ENCODE data around the gene PPEF1.

PPEF1 gene

GRCh38 chrX:18809641-18810040 lies 102.2 kb downstream of the PPEF1 start:
- Histone ChIP-seq H3K4me2 (ENCODE audit: low read depth, low read length, poor library complexity, severe bottlenecking) (no peak overlapping the region), H3K27ac (ENCODE audit: low read depth, low read length) (no peak overlapping the region), H3K27me3 (ENCODE audit: low read length) (no peaks in the 10 kb centered on the region), H3F3A (ENCODE audit: insufficient read depth) (no peaks in the 10 kb centered on the region), H3K9me2 (replicated peaks; ENCODE audit: insufficient read depth, low read length) (no peaks in the 10 kb centered on the region), H3K9ac (ENCODE audit: low read length) (no peak overlapping the region), H3K4me3 (ENCODE audit: insufficient read depth, low read length, poor library complexity, severe bottlenecking) (no peak overlapping the region), H3K36me3 (ENCODE audit: low read length) (no peaks in the 10 kb centered on the region), H3K79me2 (ENCODE audit: insufficient read depth, low read length) (no peaks in the 10 kb centered on the region), H3K9me3 (ENCODE audit: insufficient read depth, low read length) (no peaks in the 10 kb centered on the region), H2AFZ (ENCODE audit: low read depth, low read length, severe bottlenecking) (no peak overlapping the region), H4K20me1 (ENCODE audit: low read depth, low read length) (no peaks in the 10 kb centered on the region)
- TF ChIP-seq EZH2phosphoT487 (conservative IDR thresholded peaks at IDR 0.05; ENCODE audit: low read length): no peak
- TF ChIP-seq, protein P1, sequence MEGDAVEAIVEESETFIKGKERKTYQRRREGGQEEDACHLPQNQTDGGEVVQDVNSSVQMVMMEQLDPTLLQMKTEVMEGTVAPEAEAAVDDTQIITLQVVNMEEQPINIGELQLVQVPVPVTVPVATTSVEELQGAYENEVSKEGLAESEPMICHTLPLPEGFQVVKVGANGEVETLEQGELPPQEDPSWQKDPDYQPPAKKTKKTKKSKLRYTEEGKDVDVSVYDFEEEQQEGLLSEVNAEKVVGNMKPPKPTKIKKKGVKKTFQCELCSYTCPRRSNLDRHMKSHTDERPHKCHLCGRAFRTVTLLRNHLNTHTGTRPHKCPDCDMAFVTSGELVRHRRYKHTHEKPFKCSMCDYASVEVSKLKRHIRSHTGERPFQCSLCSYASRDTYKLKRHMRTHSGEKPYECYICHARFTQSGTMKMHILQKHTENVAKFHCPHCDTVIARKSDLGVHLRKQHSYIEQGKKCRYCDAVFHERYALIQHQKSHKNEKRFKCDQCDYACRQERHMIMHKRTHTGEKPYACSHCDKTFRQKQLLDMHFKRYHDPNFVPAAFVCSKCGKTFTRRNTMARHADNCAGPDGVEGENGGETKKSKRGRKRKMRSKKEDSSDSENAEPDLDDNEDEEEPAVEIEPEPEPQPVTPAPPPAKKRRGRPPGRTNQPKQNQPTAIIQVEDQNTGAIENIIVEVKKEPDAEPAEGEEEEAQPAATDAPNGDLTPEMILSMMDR (IDR thresholded peaks at IDR 0.05; ENCODE audit: insufficient read depth, low read length, poor library complexity, severe bottlenecking): no peak

GRCh38 chrX:18810416-18810815 lies 103.0 kb downstream of the PPEF1 start:
- Histone ChIP-seq H3K27me3 (ENCODE audit: low read length) (no peaks in the 10 kb centered on the region), H3K9ac (ENCODE audit: low read length) (no peak overlapping the region), H3K79me2 (ENCODE audit: insufficient read depth, low read length) (no peaks in the 10 kb centered on the region), H3K4me2 (ENCODE audit: low read depth, low read length, poor library complexity, severe bottlenecking) (no peak overlapping the region), H3K9me3 (ENCODE audit: insufficient read depth, low read length) (no peaks in the 10 kb centered on the region), H2AFZ (ENCODE audit: low read depth, low read length, severe bottlenecking) (no peak overlapping the region), H3F3A (ENCODE audit: insufficient read depth) (no peaks in the 10 kb centered on the region), H4K20me1 (ENCODE audit: low read depth, low read length) (no peaks in the 10 kb centered on the region), H3K27ac (ENCODE audit: low read depth, low read length) (no peak overlapping the region), H3K36me3 (ENCODE audit: low read length) (no peaks in the 10 kb centered on the region), H3K9me2 (replicated peaks; ENCODE audit: insufficient read depth, low read length) (no peaks in the 10 kb centered on the region), H3K4me3 (ENCODE audit: insufficient read depth, low read length, poor library complexity, severe bottlenecking) (no peak overlapping the region)
- TF ChIP-seq, protein P1 (IDR thresholded peaks at IDR 0.05; ENCODE audit: insufficient read depth, low read length, poor library complexity, severe bottlenecking): no peak
- TF ChIP-seq EZH2phosphoT487 (conservative IDR thresholded peaks at IDR 0.05; ENCODE audit: low read length): no peak

GRCh38 chrX:18825375-18825774 lies 117.9 kb downstream of the PPEF1 start:
- Histone ChIP-seq H3K79me2 (ENCODE audit: insufficient read depth, low read length) (no peaks in the 10 kb centered on the region), H3K4me2 (ENCODE audit: low read depth, low read length, poor library complexity, severe bottlenecking) (no peak overlapping the region), H3K36me3 (ENCODE audit: low read length) (no peaks in the 10 kb centered on the region), H3K9me3 (ENCODE audit: insufficient read depth, low read length) (no peaks in the 10 kb centered on the region), H3K27ac (ENCODE audit: low read depth, low read length) (no peak overlapping the region), H4K20me1 (ENCODE audit: low read depth, low read length) (no peaks in the 10 kb centered on the region), H3K9ac (ENCODE audit: low read length) (no peak overlapping the region), H2AFZ (ENCODE audit: low read depth, low read length, severe bottlenecking) (no peak overlapping the region), H3K4me3 (ENCODE audit: insufficient read depth, low read length, poor library complexity, severe bottlenecking) (no peak overlapping the region), H3F3A (ENCODE audit: insufficient read depth) (no peaks in the 10 kb centered on the region), H3K27me3 (ENCODE audit: low read length) (no peaks in the 10 kb centered on the region), H3K9me2 (replicated peaks; ENCODE audit: insufficient read depth, low read length) (no peaks in the 10 kb centered on the region)
- no peak for TF ChIP-seq EZH2phosphoT487 (conservative IDR thresholded peaks at IDR 0.05; ENCODE audit: low read length)
- TF ChIP-seq, protein P1 (IDR thresholded peaks at IDR 0.05; ENCODE audit: insufficient read depth, low read length, poor library complexity, severe bottlenecking): no peak

Data from SU-DHL-6 (cell line).